Common myeloid progenitor, CD34-positive (primary cell): ENCODE data around the gene KCNE3.
A peak's percentile ranks its signal among the peaks of the same experiment; 100 is the strongest.
"Not testable (repeated sequence)": the region's sequence is repeated elsewhere in the genome, so short reads cannot be mapped to it uniquely, and the experiment has no call there.

Experiments
- CTCF ChIA-PET: fragments of 350-600 bp; sonication (Branson Sonifier 250); formaldehyde crosslinking; loops from one replicate; lab custom pipeline; 2021; ENCODE audit warnings: antibody characterized with exemption; lab: Charles Lee
- POLR2A ChIA-PET: fragments of 350-600 bp; sonication (Branson Sonifier 250); formaldehyde crosslinking; loops from one replicate; lab custom pipeline; 2021; ENCODE audit warnings: antibody characterized with exemption; lab: Charles Lee
- DNase-seq, 3 donors: peaks; one replicate each; pipeline versions ENCODE4 v3.0.0 to v3.0.0-alpha.2; 2013
- H3K27ac ChIP-seq, 2 experiments: 1 replicate in 1 of 2; 2 replicates in 1 of 2; pipeline ENCODE4 v1.7.0; 2013; ENCODE audit warnings: inconsistent platforms in 2 of 2, low read length in 2 of 2, mild to moderate bottlenecking in 2 of 2, low read depth in 1 of 2, moderate library complexity in 1 of 2; ENCODE audit not compliant: severe bottlenecking in 2 of 2, insufficient read depth in 1 of 2, poor library complexity in 1 of 2
- H3K27me3 ChIP-seq, 5 experiments: replicated peaks in 2 of 5; 1 replicate in 3 of 5; 2 replicates in 2 of 5; pipeline versions ENCODE4 v1.6.1 to v1.7.0; 2013; ENCODE audit warnings: low read length in 4 of 5, mild to moderate bottlenecking in 2 of 5, moderate library complexity in 2 of 5, inconsistent platforms in 1 of 5; ENCODE audit not compliant: insufficient read depth in 5 of 5, control insufficient read depth in 4 of 5
- H3K36me3 ChIP-seq, 4 experiments: 1 replicate in 2 of 4; 2 replicates in 2 of 4; pipeline versions ENCODE4 v1.6.1 to v1.7.0; 2013; ENCODE audit warnings: low read length in 3 of 4, control low read depth in 1 of 4, mild to moderate bottlenecking in 1 of 4; ENCODE audit not compliant: control insufficient read depth in 4 of 4, insufficient read depth in 4 of 4
- H3K4me1 ChIP-seq, 4 experiments: 1 replicate in 3 of 4; 2 replicates in 1 of 4; pipeline versions ENCODE4 v1.6.1 to v1.7.1; 2013; ENCODE audit warnings: low read length in 3 of 4, mild to moderate bottlenecking in 3 of 4, control low read depth in 1 of 4, inconsistent platforms in 1 of 4, moderate library complexity in 1 of 4; ENCODE audit not compliant: control insufficient read depth in 4 of 4, insufficient read depth in 4 of 4; ENCODE audit errors: control extremely low read depth in 1 of 4
- H3K4me3 ChIP-seq, 7 experiments: 1 replicate in 4 of 7; 2 replicates in 3 of 7; pipeline versions ENCODE4 v1.5.1 to v1.7.0; 2013; ENCODE audit warnings: mild to moderate bottlenecking in 7 of 7, low read length in 6 of 7, moderate library complexity in 6 of 7, inconsistent platforms in 2 of 7, low read depth in 2 of 7, control low read depth in 1 of 7; ENCODE audit not compliant: insufficient read depth in 4 of 7, control insufficient read depth in 1 of 7; ENCODE audit errors: extremely low read depth in 1 of 7
- H3K9me3 ChIP-seq, 5 experiments: 1 replicate in 4 of 5; 2 replicates in 1 of 5; pipeline versions ENCODE4 v1.6.1 to v1.7.1; 2013; ENCODE audit warnings: low read length in 4 of 5, mild to moderate bottlenecking in 2 of 5, inconsistent platforms in 1 of 5, low read depth in 1 of 5, moderate library complexity in 1 of 5; ENCODE audit not compliant: control insufficient read depth in 4 of 5, insufficient read depth in 2 of 5; ENCODE audit errors: control extremely low read depth in 1 of 5
- WGBS: methylation state at CpG from one replicate; pipeline ENCODE4 v1.1.5; 2013; ENCODE audit not compliant: insufficient coverage; 5-methylcytosine and 5-hydroxymethylcytosine counted together

The KCNE3 gene

DNA sequence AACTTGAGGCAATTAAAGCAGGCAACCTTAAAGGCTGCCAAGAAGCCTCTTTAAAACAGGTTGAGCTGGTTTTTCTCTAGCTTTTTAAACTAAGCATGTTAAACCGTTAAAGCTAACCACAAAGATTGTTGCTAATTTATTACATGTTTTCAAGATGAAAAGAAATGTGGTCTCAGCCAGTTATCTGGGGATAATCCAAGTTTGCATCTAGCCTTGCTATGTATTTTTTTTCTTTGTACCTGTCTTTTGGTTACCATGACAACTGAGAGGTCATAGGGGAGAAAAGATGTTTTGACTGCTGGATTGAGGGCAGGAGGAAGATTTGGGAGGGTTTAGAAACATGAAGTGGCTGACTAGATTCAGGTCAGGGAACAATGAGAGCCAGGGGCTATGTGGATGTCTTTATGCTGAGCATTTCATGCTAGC lies 50.0 kb downstream of the KCNE3 start:
- ChIA-PET POLR2A (interaction anchor here (0.7 kb wide), 1 partner anchor 518 kb away, joined by 4 read pairs; no protein-coding TSS in a partner anchor), CTCF (no interaction called here)
- Histone ChIP-seq H3K36me3 (no peaks in the 10 kb centered on the region), H3K4me1 (peaks cover 0 to 23% (median 5%) of the 10 kb centered on the region in 4 experiments), H3K9me3 (no peaks in the 10 kb centered on the region), H3K27ac (no peak overlapping the region), H3K4me3 (no peak overlapping the region), H3K27me3 (no peaks in the 10 kb centered on the region)
- no CpG with 5 or more reads among the region's 1 CpG for WGBS
- DNase-seq = peak in 2 of 3 donors; percentile 64 to 79

DNA sequence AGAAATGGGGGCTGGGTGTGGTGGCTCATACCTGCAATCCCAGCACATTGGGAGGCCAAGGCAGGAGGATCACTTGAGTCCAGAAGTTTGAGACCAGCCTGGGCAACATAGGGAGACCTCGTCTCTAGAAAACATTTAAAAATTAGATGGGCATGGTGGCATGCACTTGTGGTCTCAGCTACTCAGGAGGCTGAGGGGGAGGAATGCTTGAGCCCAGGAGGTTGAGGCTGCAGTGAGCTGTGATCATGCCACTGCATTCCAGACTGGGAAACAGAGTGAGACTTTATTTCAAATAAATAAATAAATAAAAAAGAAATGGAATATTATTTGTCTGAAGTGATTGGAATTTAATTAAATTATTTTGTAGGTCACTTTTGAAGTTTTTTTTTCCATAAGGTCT lies 50.4 kb downstream of the KCNE3 start:
- H3K27ac ChIP-seq, H3K9me3 ChIP-seq, H3K27me3 ChIP-seq, CTCF ChIA-PET, DNase-seq, H3K4me3 ChIP-seq, H3K36me3 ChIP-seq: not testable (repeated sequence)
- 83% methylated on average over 1 of the region's 1 CpG for WGBS
- peaks cover 0 to 23% (median 5%) of the 10 kb centered on the region in 4 experiments for H3K4me1 ChIP-seq
- POLR2A ChIA-PET = interaction anchor here (0.7 kb wide), 1 partner anchor 518 kb away, joined by 4 read pairs; no protein-coding TSS in a partner anchor

DNA sequence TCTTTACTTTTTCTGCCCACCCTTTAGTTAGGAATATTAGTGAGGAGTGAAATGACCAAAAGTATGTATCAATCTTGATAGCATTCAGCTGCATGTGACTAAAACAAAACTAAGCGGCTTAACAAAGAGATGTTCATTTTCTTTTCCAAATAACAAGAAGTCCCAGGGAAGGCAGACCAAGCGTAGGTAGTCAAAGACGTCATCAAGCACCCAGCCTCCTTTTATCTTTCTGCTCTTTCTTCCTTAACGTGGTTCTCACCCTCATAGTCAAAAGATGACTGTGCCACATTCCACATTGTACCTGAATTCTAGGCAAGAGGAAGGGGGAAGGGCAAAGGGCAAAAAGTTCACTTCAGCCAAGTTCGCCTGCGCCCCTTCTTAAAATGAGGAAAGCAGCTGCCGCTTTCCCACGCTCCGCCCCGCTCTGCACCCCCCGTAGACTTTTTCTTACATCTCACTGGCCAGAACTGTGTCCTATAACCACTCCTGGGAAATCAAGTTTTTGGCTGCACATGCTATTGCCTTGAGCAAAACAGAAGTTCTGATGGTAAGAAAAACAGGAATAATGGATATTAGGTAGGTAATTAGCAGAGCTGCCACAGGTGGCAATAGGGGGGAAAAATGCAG lies 54.5 kb downstream of the KCNE3 start:
- Histone ChIP-seq H3K36me3 (no peaks in the 10 kb centered on the region), H3K9me3 (no peaks in the 10 kb centered on the region), H3K27me3 (no peaks in the 10 kb centered on the region), H3K27ac (no peak overlapping the region), H3K4me3 (no peak overlapping the region), H3K4me1 (peaks cover 0 to 17% (median 3%) of the 10 kb centered on the region in 4 experiments)
- POLR2A ChIA-PET = no interaction called here
- CTCF ChIA-PET = no interaction called here
- no peak for DNase-seq
- over 99% methylated on average over 8 of the region's 11 CpGs for WGBS

DNA sequence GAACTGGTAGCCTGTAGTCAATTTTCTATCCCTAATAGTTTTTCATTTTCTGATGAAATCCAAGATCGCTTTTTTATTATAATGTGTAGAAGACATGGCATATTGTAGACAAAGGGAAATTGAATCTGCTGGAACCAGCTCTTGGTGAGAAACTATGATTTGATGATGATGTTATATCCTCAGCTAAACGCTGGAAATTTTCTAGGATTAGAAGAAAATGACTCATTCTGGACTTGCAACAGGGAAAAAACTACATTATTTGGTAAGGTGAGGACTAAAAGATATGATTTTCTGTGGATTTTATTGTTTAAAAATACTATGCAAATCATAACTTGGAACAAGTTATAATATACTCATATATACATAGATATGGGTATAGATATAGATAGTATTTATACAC lies 55.0 kb downstream of the KCNE3 start:
- H3K4me1 ChIP-seq = peaks cover 0 to 12% (median under 1%) of the 10 kb centered on the region in 4 experiments
- POLR2A ChIA-PET = no interaction called here
- no peak overlapping the region for H3K4me3 ChIP-seq
- no peaks in the 10 kb centered on the region for H3K9me3 ChIP-seq
- WGBS = no CpG with 5 or more reads among the region's 2 CpGs
- no peaks in the 10 kb centered on the region for H3K27me3 ChIP-seq
- H3K27ac ChIP-seq = no peak overlapping the region
- no peak for DNase-seq
- CTCF ChIA-PET = interaction anchor here (0.7 kb wide), 1 partner anchor 26 kb away, joined by 3 read pairs; no protein-coding TSS in a partner anchor
- H3K36me3 ChIP-seq = no peaks in the 10 kb centered on the region

DNA sequence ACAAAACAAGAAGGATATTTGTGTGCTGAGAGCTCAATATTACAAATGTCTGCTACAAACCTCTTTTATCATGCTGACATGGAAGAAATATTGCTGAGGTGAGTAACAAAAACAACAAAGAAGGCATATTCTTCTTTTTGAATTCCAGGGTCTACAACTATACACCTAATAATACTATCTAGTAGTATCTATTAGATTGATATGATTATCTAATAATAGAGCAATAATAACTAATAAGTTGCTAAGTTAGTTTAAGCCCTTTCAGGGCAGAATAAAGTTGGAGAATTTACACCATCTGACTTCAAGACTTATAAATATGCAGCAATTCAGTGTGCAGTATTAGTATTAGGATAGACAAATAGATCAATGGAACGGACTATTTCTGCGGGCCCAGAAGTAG lies 57.7 kb downstream of the KCNE3 start:
- no CpG with 5 or more reads among the region's 2 CpGs for WGBS
- ChIA-PET POLR2A (no interaction called here), CTCF (interaction anchor here (1.3 kb wide), 1 partner anchor 40 kb away, joined by 5 read pairs; no protein-coding TSS in a partner anchor)

More for the DNA sequence above, 57.7 kb downstream of the KCNE3 start:
- H3K27me3 ChIP-seq = no peaks in the 10 kb centered on the region
- no peak for DNase-seq
- H3K4me3 ChIP-seq = no peak overlapping the region
- H3K36me3 ChIP-seq = no peaks in the 10 kb centered on the region
- no peaks in the 10 kb centered on the region for H3K4me1 ChIP-seq
- H3K27ac ChIP-seq = no peak overlapping the region
- H3K9me3 ChIP-seq = no peaks in the 10 kb centered on the region
